Erythroblast (primary cell): ENCODE results near the gene UBR1.

ENCODE experiments used
- GATA1 ChIP-seq: IDR thresholded peaks from 2 replicates; pipeline ENCODE4 v1.6.1; 2011; ENCODE audit warnings: low read depth, mild to moderate bottlenecking, control low read depth, low read length, moderate library complexity
- POLR2A ChIP-seq: IDR thresholded peaks from 2 replicates; pipeline ENCODE4 v1.6.1; 2011; ENCODE audit warnings: mild to moderate bottlenecking, low read length

DNA sequence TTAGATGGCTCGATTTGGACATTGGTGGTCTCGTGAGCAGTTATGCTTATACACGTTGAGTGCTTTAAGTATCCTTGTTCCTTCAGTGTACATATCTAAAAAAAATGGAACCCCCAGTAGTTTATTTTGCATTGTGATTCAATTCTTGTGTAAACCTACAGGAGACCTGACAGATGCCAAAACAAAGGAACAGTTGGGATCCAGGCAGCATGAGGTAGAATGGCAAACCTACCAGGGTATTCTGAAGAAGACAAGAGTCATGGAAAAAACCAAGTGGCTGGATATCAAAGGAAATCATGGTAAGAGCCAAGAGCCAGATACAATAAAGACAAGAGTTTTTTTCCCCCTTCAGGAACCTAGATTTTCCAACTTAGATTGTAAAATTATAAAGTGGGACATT, 29.5 kb upstream of the UBR1 start:
- TF ChIP-seq POLR2A, result no peak
- no peak for TF ChIP-seq GATA1
